Midbrain (tissue), 1 donor: ENCODE data around the gene SAMD14.
"Not testable (repeated sequence)": the region's sequence is repeated elsewhere in the genome, so short reads cannot be mapped to it uniquely, and the experiment has no call there.

Experiments
- DNase-seq: peaks from one replicate; lab custom pipeline; 2025; lab: John Stamatoyannopoulos, UW

The SAMD14 gene

GRCh38 chr17:50076221-50076590 is 53.8 kb downstream of the SAMD14 start:
- no peak for DNase-seq

DNA sequence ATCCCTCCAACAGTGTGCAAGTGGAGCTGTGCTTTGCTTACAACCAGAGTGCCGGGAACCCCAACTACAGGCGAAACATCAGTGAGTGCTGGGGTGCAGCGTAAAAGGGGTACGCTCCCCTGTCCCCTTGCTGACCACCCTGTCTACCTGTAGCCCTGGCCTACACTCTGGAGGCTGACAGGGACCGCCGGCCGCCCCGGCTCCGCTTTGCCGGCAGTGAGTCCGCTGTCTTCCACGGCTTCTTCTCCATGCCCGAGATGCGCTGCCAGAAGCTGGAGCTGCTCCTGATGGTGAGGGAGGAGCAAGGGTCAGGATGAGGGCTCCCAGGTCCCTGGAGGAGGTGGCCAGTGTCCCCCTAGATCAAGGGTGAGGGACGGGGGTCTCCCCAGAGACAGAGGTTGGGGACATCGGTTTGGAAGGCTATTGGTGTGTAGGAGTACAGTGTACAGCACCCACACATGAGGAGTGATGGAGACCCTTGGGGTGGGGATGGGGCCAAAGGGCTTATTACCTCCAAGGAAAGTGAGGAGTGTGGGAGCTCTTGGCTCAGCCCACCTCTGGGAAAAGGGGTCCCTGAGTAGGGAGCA is 54.4 kb downstream of the SAMD14 start:
- no peak for DNase-seq

- DNase-seq: no peak
Measured at GRCh38 chr17:50074227-50074626, 55.7 kb downstream of the SAMD14 start.

- no peak for DNase-seq
Measured at GRCh38 chr17:50072925-50073324, 57.0 kb downstream of the SAMD14 start.

GRCh38 chr17:50072130-50072529 is 57.8 kb downstream of the SAMD14 start:
- no peak for DNase-seq

DNA sequence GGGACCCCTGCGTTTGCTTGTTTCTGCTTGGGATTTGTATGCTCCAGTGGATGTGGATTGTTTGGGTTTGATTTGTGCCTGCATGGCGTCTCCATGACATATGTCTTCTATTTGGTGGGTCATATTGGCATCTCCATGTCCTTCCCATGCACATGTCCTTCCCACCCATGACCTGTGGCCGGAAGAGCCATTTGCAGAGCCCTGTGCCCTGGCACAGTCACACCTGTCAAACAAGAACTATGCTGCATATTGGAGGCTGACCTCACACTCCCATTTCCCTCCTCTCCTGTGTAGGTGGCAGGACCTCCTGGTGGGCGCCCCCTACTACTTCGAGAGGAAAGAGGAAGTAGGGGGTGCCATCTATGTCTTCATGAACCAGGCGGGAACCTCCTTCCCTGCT is 58.3 kb downstream of the SAMD14 start:
- no peak for DNase-seq

- DNase-seq: no peak
Measured at GRCh38 chr17:50070908-50071680, 58.9 kb downstream of the SAMD14 start.

DNA sequence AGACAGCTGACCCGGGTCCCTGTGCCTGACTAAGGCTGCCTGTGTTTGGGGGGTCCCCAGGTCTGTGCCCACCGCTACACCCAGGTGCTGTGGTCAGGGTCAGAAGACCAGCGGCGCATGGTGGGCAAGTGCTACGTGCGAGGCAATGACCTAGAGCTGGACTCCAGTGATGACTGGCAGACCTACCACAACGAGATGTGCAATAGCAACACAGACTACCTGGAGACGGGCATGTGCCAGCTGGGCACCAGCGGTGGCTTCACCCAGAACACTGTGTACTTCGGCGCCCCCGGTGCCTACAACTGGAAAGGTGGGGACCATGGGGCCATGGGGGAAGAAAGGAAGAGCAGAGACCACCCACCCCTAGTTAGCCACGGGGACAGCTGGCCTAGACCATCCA is 62.0 kb downstream of the SAMD14 start:
- no peak for DNase-seq

GRCh38 chr17:50066995-50067394 is 63.0 kb downstream of the SAMD14 start:
- DNase-seq: no peak

DNA sequence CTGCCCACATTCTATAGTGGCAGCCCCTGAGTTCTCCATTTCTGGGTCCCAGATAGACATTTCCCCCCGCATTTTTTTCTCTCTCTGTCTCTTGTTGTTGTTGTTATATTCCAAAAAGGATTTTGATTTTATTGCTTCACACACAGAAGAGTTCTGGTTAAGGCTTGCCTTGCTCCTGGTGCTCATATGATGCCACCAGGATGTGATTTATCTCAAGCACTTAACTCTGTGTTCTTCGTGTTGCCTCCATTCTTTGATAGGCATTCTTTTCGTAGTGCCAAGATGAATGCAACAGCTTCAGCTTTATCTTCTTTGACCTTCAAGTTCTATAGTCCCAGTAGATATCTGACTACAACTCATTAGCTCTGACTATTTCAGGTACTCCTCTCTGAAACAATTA is 64.9 kb downstream of the SAMD14 start:
- DNase-seq: no peak

- DNase-seq: no peak
Measured at GRCh38 chr17:50064253-50065001, 65.5 kb downstream of the SAMD14 start.

- no peak for DNase-seq
Measured at GRCh38 chr17:50063561-50064252, 66.3 kb downstream of the SAMD14 start.

- DNase-seq: no peak
Measured at GRCh38 chr17:50062293-50063243, 67.4 kb downstream of the SAMD14 start.

DNA sequence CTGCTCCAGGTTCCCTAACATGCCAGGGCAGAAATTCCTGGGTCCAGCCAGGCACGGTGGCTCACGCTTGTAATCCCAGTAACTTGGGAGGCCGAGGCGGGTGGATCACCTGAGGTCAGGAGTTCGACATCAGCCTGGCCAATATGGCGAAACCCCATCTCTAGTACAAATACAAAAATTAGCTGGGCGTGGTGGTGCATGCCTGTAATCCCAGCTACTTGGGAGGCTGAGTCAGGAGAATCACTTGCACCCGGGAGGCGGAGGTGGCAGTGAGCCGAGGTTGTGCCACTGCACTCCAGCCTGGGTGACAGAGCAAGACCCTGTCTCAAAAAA is 68.3 kb downstream of the SAMD14 start:
- DNase-seq: not testable (repeated sequence)

DNA sequence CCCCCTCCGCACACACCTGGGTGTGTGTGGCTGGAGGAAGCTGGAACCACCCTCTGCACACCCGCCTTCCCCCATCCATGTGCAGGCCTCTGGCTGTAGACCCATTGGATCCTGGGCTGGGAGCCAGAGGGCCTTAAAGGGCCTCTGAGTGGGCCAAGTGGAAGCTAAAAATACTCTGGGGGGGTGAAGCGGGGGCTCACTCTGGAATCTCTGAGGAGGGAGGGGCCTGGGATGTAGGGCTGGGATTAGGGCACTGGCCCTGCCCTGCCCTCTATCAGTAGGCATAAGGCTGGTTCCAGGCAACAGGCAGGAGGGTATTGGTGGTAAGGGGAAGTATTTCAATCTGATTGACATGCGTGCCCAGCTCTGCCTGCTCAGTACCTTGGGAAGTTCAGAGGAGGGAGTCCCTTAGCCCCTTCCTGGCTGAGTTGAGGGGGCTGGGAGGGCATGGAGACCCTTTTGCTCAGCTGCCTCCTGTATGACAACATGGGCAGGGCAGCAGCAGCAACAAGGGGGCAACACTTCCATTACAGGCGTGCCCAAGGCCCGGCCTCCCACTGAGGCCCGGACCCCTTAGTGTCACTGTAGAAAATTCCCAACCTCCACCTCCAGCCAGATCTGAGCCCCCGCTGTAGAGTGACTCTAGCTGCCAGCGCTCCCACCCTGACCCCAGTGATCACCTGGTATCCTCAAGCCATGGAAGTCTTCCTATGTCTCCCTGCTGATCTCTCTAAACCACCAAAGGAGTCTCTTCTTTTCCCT is 68.8 kb downstream of the SAMD14 start:
- DNase-seq: peak; percentile 67
